ENCODE data around the gene ERC1.

The ERC1 gene

DNA sequence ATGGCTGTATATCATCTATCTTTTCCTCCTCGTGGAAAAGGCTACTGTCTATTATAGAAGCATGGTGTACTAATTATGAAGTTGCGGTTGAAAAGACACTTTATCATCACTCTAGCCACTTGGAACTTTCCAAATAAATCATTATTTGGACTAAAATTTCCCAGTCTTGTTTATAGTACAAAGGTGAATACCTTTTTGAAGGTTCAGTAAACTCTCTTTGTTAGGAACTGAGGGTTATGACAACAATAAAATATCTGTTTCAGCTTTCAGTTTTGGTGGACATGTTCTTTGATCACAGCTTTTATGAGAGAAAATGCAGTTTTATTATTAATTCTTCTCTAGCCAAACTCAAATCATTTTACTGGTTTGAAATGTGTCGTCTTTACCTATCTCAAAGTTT is 386.7 kb downstream of the ERC1 start:
- Mint-ChIP-seq H3K36me3 (ENCODE audit: low read depth) (peaks cover 37% of the 10 kb centered on the region), H3K4me1 (ENCODE audit: low read depth) (no peaks in the 10 kb centered on the region), H3K4me3 (no peak overlapping the region), H3K27ac (no peak overlapping the region), H3K9me3 (no peaks in the 10 kb centered on the region), H3K27me3 (no peaks in the 10 kb centered on the region)
- intact Hi-C loops (cut with micrococcal nuclease), result no loop called here

DNA sequence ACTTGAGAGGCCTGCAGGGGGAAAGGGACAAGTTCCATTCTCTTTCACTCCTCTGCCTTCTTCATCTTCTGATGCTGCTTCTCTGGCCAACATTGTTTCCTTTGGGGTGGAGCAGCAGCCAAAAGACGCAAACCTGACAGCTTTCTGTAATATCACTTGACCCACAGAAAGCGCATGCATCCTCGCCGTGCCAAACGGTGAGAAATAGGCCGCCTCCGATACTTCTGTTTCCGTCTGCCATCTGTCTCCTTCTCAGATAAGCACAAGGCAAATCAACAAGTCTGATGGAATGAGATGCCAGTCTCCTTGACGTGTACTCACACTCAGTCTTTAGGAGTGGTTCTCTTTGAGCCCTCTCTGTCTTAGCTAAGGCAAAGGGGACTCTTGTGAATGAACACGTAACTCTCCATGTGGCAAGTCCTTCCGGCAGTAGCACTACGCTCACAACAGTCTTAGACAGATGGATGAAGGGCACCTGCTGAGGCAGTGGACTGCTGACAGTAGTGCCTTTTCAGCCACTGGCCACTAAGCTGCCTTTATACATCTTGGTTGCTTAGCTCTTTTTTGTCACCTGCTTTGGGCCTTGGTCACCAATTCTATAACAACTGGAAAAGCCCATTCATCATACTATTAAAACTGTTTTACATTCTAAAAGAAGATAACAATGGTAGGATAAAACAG is 389.3 kb downstream of the ERC1 start:
- Mint-ChIP-seq H3K27ac (no peak overlapping the region), H3K9me3 (no peaks in the 10 kb centered on the region), H3K4me1 (ENCODE audit: low read depth) (no peaks in the 10 kb centered on the region), H3K36me3 (ENCODE audit: low read depth) (peaks cover 35% of the 10 kb centered on the region), H3K4me3 (no peak overlapping the region), H3K27me3 (no peaks in the 10 kb centered on the region)
- intact Hi-C loops (cut with micrococcal nuclease), result no loop called here

DNA sequence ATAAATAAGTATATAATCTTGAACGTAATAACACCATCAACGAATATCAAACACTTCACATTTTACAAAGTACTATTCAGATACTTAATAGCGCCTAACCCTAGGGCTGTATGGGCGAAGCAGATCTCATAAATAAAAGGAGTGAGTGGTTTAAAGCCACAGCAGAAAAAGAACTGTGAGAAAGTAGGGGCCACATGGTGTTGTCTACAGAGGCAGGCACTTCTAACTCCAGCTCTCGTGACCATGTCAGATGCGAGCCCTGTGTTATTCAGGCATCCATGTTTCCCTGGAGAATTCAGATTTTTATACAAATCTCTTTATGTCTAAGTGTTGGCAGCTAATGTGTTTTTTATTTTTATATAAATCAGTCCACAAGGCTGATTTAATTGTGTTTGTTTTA is 391.1 kb downstream of the ERC1 start:
- Mint-ChIP-seq H3K4me1 (ENCODE audit: low read depth) (no peaks in the 10 kb centered on the region), H3K4me3 (no peak overlapping the region), H3K9me3 (no peaks in the 10 kb centered on the region), H3K36me3 (ENCODE audit: low read depth) (peaks cover 24% of the 10 kb centered on the region), H3K27ac (no peak overlapping the region), H3K27me3 (no peaks in the 10 kb centered on the region)
- intact Hi-C loops (cut with micrococcal nuclease), result no loop called here

DNA sequence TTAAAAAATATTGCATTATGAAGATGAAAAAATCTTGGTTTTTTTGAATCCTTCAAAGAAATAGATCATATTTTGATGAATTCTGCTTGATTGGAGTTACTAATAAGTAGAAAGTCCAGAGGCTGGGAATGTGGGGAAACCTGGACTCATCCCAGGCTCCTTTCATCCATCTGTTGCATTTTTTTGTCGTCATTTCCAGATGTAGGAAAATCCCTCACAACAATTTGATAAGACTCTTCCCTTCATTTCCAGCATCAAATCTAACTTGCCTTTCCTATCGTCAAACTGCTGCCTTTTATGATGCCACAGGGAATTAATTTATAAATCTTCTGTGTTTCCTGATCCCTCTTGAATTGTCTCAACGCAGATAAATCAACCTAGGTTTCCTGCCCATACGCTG is 391.8 kb downstream of the ERC1 start:
- H3K36me3 Mint-ChIP-seq (ENCODE audit: low read depth), result peaks cover 21% of the 10 kb centered on the region
- no peak overlapping the region for H3K27ac Mint-ChIP-seq
- no peaks in the 10 kb centered on the region for H3K27me3 Mint-ChIP-seq
- no peaks in the 10 kb centered on the region for H3K9me3 Mint-ChIP-seq
- intact Hi-C loops (cut with micrococcal nuclease), result no loop called here
- H3K4me3 Mint-ChIP-seq, result no peak overlapping the region
- H3K4me1 Mint-ChIP-seq (ENCODE audit: low read depth), result no peaks in the 10 kb centered on the region

DNA sequence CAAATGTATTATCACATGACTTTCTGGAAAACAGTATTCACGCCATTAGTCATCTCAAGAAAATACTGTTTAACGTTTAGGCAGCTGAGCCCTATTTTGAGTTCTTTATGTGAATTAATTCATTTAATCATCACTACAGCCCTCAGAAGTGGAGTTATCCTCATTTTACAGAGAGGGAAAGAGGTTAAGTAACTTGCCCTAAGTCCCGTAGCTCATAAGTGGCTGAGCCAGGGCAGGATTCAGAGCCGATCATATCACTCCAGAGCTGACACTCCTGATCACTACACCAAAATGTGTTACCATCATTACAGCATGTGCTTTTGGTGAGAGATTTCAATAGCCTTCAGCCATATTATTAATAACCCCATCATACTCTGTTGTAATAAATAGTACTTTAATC is 392.7 kb downstream of the ERC1 start:
- intact Hi-C loops (cut with micrococcal nuclease), result no loop called here
- Mint-ChIP-seq H3K9me3 (no peaks in the 10 kb centered on the region), H3K4me3 (no peak overlapping the region), H3K4me1 (ENCODE audit: low read depth) (no peaks in the 10 kb centered on the region), H3K36me3 (ENCODE audit: low read depth) (peaks cover 21% of the 10 kb centered on the region), H3K27ac (no peak overlapping the region), H3K27me3 (no peaks in the 10 kb centered on the region)

DNA sequence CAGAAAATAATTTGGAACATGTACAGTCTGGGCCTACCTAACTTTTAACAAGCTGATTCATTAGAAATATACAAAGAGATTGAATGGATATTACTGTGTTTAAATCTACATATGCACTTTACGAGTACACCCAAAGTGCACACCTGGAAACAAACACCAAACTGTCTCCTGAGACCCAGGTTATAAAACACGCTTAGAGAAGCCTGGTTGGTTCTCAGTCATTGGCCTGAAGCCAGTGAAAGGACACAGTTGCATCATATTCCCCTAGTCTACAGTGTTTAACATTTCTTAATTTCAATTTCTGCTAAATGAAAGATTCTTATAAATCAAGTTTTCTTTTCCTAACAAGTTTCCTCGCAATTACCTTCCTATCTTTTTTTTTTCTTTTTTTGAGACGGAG is 393.9 kb downstream of the ERC1 start:
- Mint-ChIP-seq H3K36me3 (ENCODE audit: low read depth) (peaks cover 11% of the 10 kb centered on the region), H3K27ac (no peak overlapping the region), H3K9me3 (no peaks in the 10 kb centered on the region), H3K4me3 (no peak overlapping the region), H3K27me3 (no peaks in the 10 kb centered on the region), H3K4me1 (ENCODE audit: low read depth) (no peaks in the 10 kb centered on the region)
- intact Hi-C loops (cut with micrococcal nuclease), result no loop called here

DNA sequence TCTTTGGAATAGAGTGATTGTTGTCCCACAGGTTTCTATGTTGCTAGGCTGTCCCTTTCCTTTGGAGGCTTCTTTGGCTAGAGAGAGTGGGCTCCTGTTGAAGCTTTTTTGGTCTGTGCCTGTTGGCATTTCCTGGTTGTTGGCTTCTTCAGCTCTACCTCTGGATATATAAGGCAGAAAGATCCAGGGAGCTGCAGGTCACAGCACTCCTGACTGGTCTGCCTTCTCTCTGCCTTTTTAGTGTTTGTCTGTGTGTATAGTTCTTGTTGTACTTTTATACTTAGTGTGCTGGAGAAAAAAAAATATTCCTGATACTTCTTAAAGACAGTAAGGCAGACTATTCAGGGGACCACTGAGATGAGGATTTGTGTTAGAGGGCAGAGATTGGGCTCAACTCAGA is 400.7 kb downstream of the ERC1 start:
- Mint-ChIP-seq H3K4me3 (no peak overlapping the region), H3K36me3 (ENCODE audit: low read depth) (peaks cover 4% of the 10 kb centered on the region), H3K4me1 (ENCODE audit: low read depth) (no peaks in the 10 kb centered on the region), H3K27me3 (no peaks in the 10 kb centered on the region), H3K9me3 (no peaks in the 10 kb centered on the region), H3K27ac (no peak overlapping the region)
- intact Hi-C loops (cut with micrococcal nuclease), result no loop called here

DNA sequence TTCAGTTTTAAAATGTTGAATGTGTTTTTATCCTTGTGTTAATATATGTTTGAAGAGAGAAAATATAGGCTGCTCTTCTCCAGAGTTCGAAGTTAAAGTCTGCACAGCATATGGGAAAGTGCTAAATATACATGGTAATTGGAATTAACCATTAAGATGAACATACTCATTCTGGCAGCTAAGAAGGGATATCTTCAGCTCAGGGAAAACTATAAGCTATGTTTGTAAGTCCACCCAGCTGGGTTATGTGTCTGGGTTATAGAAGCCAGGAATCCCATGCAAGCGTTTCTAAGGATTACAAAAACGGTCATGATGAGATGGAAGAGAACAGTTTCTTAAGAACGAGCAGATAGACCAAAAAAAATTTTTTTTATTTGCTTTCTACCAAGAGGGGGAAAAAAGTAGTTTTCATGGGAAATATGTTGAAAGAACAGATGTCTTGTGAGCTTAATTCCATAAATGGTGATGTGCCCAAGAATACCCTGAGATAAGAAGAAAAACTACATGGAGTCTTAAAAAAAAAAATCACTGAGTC is 404.5 kb downstream of the ERC1 start:
- Mint-ChIP-seq H3K9me3 (no peaks in the 10 kb centered on the region), H3K27ac (no peak overlapping the region), H3K4me3 (no peak overlapping the region), H3K4me1 (ENCODE audit: low read depth) (no peaks in the 10 kb centered on the region), H3K27me3 (no peaks in the 10 kb centered on the region), H3K36me3 (ENCODE audit: low read depth) (peaks cover 4% of the 10 kb centered on the region)
- intact Hi-C loops (cut with micrococcal nuclease), result no loop called here

DNA sequence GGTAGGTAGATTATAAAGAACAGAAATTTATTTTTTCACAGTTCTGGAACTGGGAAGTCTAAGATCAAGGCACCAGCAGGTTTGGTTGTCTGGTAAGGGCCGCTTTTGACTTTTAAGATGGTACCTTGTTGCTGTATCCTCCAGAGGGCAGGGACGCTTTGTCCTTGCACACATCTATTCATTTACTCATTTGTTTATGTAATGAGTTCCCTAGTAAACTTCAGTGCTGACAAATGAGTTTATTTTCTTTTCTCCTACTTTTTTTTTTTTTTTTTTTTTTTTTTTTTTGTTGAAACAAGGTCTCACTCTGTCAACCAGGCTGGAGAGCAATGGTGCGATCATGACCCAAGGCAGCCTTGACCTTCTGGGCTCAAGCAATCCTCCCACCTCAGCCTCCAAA is 407.6 kb downstream of the ERC1 start:
- intact Hi-C loops (cut with micrococcal nuclease), result no loop called here
- H3K36me3 Mint-ChIP-seq (ENCODE audit: low read depth), result no peaks in the 10 kb centered on the region
- no peak overlapping the region for H3K27ac Mint-ChIP-seq
- no peaks in the 10 kb centered on the region for H3K27me3 Mint-ChIP-seq
- H3K4me1 Mint-ChIP-seq (ENCODE audit: low read depth), result peaks cover 16% of the 10 kb centered on the region
- no peak overlapping the region for H3K4me3 Mint-ChIP-seq
- H3K9me3 Mint-ChIP-seq, result no peaks in the 10 kb centered on the region

DNA sequence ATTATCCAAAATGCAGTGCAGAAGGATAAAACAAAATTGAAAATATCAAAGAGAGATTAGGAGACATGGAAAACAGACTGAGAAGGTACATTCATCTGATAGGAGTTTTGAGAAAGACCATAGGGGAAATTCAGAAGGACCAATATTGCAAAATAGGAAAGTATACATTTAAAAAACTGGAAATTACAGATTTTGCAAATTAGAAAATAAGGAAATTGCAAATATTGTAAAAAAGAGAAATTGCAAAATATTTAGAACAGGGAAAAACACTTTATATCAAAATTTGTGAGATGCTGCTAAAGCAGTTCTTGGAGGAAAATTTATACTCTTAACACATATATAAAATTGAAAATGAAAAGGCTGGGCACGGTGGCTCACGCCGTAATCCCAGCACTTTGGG is 410.9 kb downstream of the ERC1 start:
- Mint-ChIP-seq H3K36me3 (ENCODE audit: low read depth) (no peaks in the 10 kb centered on the region), H3K9me3 (no peaks in the 10 kb centered on the region), H3K27ac (no peak overlapping the region), H3K27me3 (no peaks in the 10 kb centered on the region), H3K4me1 (ENCODE audit: low read depth) (peaks cover 16% of the 10 kb centered on the region), H3K4me3 (no peak overlapping the region)
- intact Hi-C loops (cut with micrococcal nuclease), result no loop called here

DNA sequence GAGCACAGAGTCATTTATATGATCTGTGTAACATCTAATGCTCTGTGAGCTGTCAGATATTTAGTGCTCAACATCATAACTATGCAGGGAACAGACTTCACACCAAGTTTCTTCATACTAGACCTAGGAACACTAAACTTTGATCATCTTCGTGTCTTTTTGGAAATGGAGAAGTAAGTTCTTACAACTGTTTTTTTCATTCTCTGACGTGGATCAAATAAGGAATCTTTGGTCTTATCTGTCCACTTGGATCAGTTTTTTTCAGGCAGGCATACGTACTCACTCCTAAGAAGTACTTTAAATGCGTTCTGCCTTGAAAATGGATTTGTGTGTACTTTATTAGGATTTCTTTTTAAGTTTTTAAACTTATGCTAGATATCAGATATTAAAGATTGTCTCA is 412.4 kb downstream of the ERC1 start:
- H3K36me3 Mint-ChIP-seq (ENCODE audit: low read depth), result no peaks in the 10 kb centered on the region
- no peak overlapping the region for H3K4me3 Mint-ChIP-seq
- no peak overlapping the region for H3K27ac Mint-ChIP-seq
- intact Hi-C loops (cut with micrococcal nuclease), result no loop called here
- H3K4me1 Mint-ChIP-seq (ENCODE audit: low read depth), result peaks cover 16% of the 10 kb centered on the region
- no peaks in the 10 kb centered on the region for H3K9me3 Mint-ChIP-seq
- no peaks in the 10 kb centered on the region for H3K27me3 Mint-ChIP-seq

DNA sequence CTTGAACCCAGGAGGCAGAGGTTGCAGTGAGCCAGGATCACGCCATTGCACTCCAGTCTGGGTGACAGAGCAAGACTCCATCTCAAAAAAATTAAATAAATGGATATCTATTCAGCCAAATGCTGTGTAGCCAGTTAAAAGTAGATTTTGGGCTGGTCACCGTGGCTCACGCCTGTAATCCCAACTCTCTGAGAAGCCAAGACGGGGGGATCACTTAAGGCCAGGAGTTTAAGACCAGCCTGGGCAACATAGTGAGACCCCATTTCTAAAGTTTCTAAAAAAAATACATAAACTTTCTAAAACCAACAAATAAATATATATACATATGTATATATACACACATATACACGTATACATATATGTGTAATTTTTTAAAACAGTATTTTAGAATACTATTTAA is 414.6 kb downstream of the ERC1 start:
- Mint-ChIP-seq H3K27ac (no peak overlapping the region), H3K4me1 (ENCODE audit: low read depth) (peaks cover 16% of the 10 kb centered on the region), H3K36me3 (ENCODE audit: low read depth) (peaks cover 20% of the 10 kb centered on the region), H3K27me3 (no peaks in the 10 kb centered on the region), H3K4me3 (no peak overlapping the region), H3K9me3 (no peaks in the 10 kb centered on the region)
- intact Hi-C loops (cut with micrococcal nuclease), result no loop called here

DNA sequence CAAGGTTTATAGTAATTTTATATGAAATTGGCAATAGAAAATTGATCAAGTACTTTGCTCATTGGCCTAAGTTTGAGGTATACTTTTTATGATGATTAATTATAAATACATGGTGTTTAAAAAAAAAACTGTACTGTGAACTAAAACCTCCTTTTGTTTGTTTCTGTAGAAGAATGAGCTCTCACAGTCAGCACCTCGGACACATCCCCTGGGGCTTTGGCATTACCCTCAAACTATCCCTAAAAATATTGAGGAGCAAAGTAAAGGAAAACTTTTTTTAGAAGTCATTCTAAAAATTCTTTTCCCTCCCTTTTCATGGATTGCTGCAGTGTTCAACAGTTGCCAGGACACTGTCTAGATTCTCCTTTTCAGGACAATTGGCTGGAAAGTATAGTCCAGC is 419.8 kb downstream of the ERC1 start:
- intact Hi-C loops (cut with micrococcal nuclease), result no loop called here
- Mint-ChIP-seq H3K27me3 (no peaks in the 10 kb centered on the region), H3K4me3 (no peak overlapping the region), H3K9me3 (no peaks in the 10 kb centered on the region), H3K27ac (no peak overlapping the region), H3K36me3 (ENCODE audit: low read depth) (peaks cover 49% of the 10 kb centered on the region), H3K4me1 (ENCODE audit: low read depth) (no peaks in the 10 kb centered on the region)

DNA sequence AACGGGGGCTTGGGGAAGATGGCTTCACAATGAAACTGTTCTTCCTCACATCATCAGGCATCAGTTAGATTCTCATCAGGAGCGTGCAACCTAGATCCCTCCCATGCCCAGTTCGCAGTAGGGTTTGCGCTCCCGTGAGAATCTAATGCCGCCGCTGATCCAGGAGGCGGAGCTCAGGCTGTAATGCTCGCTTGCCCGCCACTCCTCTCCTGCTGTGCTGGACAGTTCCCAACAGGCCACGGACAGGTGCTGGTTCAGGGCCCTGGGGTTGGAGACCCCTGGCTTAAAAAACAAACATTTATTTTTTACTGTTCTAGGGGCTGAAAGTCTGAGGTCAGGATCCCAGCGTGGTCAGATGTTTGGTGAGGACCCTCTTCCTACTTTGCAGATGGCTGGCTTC is 422.9 kb downstream of the ERC1 start:
- no peak overlapping the region for H3K4me3 Mint-ChIP-seq
- no peaks in the 10 kb centered on the region for H3K9me3 Mint-ChIP-seq
- no peaks in the 10 kb centered on the region for H3K27me3 Mint-ChIP-seq
- no peak overlapping the region for H3K27ac Mint-ChIP-seq
- peaks cover 61% of the 10 kb centered on the region for H3K36me3 Mint-ChIP-seq (ENCODE audit: low read depth)
- intact Hi-C loops (cut with micrococcal nuclease), result no loop called here
- no peaks in the 10 kb centered on the region for H3K4me1 Mint-ChIP-seq (ENCODE audit: low read depth)

DNA sequence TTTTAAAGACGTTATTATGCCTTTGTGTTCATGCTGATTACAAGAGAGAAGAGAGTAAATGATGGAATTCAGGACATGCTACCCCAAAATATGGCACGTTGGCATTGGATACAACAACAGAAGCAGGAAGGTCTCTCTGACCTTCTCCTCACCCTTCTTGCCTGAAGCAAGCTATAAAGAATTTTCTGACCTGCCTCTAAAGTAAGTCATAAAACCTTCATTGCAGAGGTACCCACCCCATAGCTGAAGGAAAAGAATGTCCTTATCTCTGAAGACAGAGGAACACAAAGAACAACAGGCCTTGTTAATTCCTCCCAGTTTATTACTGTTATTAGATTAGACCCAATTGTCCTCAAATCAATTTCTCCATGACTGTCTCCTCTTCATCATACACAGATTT is 427.1 kb downstream of the ERC1 start:
- no peak overlapping the region for H3K27ac Mint-ChIP-seq
- intact Hi-C loops (cut with micrococcal nuclease), result no loop called here
- H3K36me3 Mint-ChIP-seq (ENCODE audit: low read depth), result peaks cover 44% of the 10 kb centered on the region
- H3K9me3 Mint-ChIP-seq, result peaks cover 22% of the 10 kb centered on the region
- no peaks in the 10 kb centered on the region for H3K4me1 Mint-ChIP-seq (ENCODE audit: low read depth)
- no peaks in the 10 kb centered on the region for H3K27me3 Mint-ChIP-seq
- H3K4me3 Mint-ChIP-seq, result no peak overlapping the region
